Activated CD8-positive, alpha-beta memory T cell treated with anti-CD3 and anti-CD28 coated beads for 24 hours (primary cell): ENCODE measurements around the gene CDO1.

Experiments used
- DNase-seq: peaks from one replicate; pipeline ENCODE4 v3.0.0-alpha.2; 2020

The CDO1 gene

DNA sequence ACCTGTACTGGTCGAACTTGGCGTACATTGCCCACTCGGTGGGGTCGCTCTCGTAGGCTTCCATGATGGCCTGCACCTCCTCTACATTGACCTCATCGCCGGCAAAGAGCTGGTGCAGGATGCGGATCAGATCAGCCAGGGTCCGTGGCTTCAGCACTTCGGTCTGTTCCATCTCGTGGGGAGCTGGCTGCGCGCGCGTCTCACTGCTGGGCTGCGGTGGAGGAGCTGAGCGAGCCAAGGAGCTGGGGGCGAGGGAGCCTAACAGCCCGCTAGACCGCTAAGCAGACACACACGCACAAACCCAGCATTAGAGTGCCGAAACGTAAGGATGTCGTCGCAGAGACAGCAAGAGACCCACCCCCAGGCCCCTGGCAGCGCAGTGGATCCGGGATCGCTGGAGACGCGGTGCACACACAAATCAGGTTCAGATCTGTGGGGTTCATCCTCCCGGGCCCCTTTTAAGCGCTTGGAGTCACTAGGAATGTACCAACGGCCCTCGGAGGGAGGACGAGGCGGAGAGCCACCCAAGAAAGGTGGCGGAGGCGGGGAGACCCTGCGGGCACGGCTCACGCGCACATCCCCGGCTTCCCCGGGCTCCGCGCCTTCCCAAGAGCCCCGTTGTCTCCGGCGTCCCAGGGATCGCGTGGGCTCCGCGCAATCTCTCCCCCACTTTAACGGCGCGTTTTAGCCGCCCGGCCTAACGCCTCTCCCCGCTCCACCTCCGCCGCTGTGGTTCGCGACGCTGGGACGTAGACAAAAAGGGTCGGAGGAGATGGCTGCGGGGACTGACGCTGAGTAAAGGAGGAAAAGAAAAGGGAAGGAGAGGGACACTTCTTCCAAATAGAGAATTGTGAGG is at the start of gene CDO1:
Gene CDO1 (minus strand): TSS at position 434 of the 856 bp plus-strand sequence. CDS start 262 bp downstream, at position 172.
- peak; percentile 69 for DNase-seq

DNA sequence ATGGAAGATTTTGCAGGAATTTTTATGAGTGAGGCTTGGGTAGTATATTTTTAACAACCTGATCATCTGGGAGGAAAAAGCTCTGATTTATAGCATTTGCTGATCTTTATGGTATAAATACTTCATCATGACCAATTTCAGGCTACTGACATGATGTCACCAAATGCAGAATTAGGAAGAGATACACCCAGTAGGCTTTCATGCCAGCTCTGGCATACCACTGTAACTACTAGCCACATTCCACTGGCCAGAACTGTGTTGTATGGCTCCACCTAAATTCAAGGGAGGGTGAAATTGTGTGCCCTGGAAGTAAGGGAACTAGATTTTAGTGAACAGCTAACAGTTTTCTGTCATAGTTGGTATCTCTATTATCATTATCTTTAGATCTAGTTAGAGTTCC is 42.9 kb upstream of the CDO1 start:
- no peak for DNase-seq

DNA sequence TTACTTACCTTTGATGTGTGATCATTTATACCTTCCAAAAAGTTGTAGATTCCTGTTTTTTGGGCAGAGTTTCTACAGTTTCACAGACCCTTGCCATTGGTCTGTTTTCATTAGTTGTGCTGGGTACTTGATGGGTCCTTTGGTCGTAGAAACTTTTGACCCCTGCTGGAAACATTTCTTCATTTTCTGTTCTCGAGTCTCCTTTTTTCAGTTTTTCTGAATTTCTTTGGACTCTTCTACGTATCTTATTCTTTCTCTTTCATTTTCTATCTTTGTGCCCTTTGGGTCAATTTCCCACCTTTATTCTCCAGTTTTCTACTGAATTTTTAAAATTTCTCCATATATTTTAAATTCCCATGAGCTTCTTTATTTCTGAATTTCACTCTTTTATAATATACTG is 41.9 kb upstream of the CDO1 start:
- DNase-seq: no peak

DNA sequence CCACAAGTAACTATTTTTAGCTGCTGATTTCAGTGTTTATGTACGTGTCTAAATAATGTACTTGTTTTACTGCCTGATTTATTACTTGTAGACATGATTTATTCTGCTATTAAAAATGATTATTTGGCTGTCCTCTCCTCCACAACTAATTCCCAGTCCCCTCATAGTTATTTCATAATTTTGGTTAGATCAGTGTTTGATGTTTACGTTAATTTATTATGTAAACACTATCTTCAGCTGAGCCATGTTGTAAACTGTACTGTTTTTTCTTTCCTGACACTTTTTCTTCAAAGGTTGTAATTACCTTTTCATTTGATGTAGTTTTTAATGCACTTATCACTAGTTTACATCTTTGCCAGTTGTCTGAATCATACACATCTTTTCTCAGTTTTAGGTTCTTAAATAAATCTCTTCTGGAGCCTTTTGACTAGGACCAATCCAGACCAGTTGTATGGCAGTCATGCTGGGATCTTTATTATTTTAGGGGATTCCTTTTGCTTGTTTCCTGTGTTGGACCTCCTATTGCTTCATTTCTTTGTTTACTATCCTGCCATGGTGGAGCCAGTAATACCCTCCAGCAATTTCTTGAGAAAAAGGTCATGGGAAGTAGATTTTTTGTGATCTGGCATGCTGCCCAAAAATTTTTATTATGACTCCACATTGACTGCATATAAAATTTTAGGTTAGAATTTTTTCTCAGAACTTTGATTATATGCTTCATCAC is 41.3 kb upstream of the CDO1 start:
- DNase-seq: no peak

DNA sequence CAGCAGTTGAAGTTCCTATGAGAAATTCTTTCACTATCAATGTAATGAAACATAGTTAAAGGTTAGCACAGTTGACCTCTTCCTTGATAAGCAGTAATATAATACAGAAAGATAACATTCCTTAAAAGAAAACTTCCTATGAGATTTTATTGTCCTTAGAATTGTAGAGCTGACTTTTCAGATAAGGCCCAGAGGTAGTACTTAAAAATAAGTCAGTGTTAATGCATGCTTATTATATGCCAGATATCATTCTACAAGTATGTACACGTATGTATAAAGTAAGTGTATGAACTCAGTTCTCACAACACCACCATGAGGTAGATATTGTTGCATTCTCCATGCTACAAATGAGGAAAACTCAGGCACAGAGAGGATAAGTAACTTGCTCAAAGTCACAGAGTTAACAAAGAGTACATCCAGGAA is 40.6 kb upstream of the CDO1 start:
- DNase-seq: no peak

DNA sequence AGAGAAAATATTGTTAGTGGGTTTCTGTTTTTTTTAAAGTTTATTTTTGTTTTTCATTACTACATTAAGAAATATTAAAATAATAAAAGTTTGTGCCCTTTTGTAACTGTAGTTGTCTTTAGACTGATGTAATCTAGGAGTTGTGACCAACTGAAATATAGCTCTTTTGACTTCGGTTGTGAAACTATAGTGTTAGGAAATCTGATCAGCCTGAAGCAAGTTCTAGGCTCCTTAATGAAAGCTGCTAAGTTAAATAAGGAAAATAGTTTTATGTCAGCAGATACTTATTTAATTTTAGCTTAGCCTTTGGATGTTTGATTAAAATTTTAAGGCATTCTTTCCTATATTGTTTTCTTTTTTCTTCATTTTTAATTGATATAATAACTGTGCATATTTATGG is 39.5 kb upstream of the CDO1 start:
- DNase-seq: no peak

DNA sequence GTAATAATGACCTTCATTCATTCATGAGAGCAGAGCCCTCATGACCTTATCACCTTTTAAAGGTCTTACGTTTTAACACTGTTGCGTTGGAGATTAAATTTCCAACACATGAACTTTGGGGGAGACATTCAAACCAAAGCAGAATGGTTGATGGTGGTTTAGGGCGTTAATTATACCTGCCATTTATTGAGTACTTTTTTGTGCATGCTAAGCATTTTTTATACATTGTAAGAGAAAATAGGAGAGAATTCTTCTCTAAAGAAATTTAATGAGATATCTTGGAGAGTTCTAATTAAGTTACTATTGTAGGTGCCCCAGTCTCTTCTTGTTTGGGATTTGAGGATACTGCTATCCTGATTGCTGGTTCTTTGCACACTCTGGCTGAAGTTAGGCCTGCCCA is 37.7 kb upstream of the CDO1 start:
- DNase-seq: no peak

DNA sequence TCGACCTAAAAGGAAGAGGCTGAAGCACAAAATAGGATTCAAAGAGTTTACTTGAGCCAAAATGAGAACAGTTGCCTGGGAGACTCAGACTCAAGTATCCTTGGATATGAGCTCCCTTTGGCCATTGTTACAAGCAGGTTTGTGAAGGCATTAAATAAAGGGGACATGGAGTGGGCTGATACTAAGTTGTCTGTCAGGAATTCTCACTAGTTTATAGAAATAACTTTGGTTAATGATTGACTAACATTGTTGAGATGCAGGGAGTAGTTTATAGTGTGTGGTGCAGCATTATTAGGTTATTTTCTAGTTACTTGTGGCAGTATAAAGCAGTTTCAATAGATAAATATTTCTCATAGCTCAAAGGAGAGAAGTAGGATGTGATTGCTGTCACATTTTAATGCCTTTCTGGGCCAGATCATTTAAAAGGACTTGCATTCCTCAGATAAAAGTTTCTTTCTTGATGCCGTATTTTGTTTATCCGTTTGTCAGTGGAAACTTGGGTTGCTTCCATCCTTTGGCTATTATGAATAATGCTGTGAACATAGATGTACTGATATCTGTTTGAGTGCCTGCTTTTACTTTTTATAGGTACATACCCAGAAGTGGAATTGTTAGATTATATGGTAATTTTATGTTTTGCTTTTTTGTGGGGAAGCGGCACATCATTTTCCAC is 34.4 kb upstream of the CDO1 start:
- DNase-seq: no peak

DNA sequence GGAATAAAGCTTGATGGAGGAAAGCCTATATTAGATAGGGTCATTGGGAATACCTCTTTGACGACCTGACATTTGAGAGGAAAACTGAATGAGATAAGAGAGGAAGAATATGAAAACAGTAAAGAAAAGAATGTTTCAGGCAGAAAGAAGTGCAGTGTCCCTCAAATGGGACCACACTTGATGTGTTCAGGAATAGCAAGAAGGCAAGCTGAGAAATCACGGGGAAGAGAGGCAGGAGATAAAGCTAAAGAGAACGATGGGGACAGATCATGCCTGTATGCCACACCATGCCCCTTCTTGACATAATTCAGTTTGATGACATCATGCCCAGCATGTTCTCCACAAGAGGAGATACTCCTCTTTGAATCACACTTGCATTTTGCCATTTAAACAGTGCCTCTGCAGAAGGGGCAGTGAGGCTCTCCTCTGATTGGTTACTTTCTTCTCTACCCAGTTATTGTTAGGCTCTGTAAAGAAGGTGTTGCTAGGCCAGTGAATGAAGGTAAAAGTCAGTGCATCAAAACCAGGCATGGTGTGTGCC is 32.9 kb upstream of the CDO1 start:
- DNase-seq: no peak

DNA sequence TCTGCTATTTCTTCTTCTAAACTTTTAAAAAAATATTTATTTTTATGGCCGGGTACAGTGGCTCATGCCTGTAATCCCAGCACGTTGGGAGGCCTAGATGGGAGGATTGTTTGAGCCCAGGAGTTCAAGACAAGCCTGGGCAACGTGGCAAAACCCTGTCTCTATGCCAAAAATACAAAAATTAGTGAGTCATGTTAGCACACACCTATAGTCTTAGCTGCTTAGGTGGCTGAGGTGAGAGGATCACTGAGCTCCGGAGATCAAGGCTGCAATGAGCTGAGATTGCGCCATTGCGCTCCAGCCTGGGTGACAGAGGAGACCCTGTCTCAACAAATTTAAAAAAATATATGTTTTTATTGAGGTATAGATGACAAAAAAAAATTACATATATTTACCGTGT is 30.8 kb upstream of the CDO1 start:
- DNase-seq: no peak

DNA sequence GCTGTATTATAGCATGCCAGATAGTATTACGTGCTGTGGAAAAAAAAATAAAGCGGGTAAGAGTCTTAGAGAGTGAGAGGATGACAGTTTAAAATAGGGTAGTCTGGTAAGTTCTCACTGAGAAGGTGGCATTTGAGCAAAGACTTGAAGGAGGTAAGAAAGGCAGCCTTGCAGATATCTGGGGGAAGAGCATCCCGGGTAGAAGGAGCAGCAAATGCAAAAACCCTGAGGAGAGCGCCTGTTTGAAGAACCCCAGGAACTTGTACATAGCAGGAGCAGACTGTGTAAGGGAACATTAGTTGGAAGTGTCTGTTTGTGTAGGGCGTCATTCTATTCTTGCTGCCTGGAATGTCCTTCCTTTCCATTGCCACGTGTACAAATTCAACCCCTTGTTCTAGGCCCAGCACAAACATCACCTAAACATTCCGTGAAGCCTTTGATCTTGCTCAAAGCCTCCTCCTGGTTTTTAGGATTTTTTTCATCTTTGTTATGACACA is 27.9 kb upstream of the CDO1 start:
- no peak for DNase-seq

DNA sequence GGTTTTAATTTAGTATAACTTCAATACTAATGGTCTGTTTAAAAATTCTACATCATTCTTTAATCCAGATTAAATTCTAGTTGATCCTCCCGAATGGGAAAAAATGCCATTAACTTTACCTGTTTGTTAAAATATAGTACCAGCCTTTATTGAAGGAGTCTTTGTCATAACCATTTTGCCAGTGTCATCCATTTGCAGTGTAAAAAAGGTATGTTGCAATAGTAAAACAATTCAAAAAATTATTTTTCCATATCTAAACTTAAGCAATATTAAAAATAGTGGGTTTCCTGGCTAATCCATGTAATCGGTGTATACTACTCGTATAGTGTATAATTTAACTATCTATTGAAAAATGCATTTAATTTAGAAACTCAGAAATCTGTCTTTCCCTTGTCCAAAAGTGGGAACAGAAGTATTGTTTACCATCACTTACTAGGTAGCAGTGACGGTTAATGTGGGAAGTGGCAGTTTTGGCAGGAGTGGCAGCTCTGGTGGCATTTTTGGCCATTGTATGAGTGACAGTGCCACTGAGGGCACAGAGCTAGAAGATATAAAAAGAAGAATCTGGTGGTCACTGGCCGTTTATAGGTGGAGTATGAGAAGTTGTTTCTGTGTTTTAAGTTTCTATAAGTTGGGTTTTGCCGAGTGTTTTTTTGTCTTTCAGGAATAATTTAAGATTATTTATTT is 27.1 kb upstream of the CDO1 start:
- DNase-seq: no peak

DNA sequence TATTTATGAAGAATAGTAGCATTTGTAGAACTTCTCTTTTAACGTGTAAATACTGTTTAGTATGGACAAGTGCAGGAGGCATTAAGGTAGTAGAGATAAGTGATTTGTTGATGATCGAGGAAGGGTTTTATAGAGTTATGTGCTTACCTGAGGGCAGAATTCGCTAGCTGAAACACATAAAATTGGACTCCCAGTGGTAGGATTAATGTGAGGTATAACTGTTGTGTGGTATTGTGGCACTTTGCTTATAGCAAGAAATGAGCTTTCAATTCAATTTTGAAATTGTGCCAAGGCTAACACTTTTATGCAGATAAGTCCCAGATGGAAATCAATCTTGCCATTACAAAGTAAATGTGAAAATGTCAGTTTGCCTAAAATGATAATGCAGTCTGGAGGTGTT is 26.5 kb upstream of the CDO1 start:
- no peak for DNase-seq

DNA sequence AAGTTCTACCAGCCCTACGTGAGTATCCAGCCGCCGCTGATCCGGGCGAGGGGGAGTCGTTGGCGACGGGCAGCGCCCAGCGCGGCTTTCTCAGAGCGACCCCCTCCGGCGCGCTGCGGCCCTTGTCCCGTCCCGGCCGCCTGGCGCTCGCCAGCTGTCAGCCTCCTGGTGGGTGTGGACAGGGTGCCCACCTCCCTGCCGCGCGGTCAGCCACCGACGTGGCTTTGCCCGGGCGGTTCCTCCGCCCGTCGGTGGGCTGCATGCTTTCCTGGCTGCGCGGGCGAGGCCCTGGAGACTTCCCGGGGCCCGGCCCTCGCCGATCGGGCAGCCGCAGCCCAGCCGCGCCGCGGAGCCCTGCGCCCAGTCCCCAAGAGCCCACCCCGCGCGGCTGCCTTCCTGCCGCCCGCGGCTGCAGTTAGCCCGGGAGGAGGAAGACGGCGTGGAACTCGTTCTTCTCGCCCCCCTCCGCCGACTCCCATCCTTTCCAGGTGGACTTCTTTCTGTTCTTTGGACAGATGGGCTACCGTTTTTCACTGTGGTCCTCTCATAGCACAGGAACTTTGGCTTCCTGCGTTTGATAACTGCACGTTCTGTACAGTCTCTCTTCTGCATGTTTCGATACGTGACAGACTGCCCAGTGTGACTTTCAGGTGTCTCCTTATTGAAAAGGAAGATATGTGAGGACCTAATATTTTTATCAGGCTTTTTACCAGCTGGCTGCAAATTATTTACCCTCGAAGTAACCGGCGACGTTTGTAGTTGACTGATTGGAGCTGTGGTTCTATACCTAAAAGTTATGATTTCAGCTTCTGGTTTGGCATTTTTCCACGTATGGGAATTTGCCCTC is 25.9 kb upstream of the CDO1 start:
- no peak for DNase-seq

DNA sequence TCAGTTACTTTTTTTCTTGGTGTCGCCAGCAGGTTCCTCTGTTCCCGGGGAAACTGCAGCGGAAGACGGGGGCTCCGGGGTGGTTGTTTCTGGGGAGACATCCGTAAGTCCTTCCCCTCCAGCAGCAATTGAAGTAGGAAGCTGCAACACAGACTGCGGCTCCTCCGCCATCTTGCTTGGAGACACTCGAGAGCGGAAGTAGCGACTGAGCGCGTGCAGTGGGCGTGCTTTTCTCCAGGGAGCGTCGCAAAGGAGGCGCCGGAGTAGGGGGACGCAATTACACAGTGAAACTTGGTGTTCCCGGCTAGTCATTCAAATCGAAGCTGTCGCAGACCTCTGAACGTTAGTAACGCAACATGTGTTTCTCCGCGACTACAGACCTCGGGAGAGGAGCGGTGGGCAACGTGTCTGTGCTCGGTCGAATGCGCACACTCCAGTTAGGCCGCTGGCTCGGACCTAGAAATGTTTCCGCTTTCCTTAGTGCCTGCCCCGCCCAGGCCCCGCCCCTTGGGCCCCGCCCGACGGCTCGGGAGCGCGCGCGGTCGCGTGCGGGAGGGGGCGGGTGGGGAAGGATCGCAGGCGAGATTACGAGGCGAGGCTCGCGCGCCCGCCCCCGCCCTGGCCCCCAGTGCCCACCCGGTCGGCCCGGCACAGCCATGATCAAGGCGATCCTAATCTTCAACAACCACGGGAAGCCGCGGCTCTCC is 25.1 kb upstream of the CDO1 start, which contains the start of the genes AP3S1 and ATG12:
Gene AP3S1 (plus strand): TSS at position 554 of the 707 bp plus-strand sequence. CDS start 103 bp downstream, at position 657.
Gene ATG12 (minus strand): TSS at position 184 of the 707 bp plus-strand sequence. CDS start 13 bp downstream, at position 171.
- peak; percentile 98 for DNase-seq

DNA sequence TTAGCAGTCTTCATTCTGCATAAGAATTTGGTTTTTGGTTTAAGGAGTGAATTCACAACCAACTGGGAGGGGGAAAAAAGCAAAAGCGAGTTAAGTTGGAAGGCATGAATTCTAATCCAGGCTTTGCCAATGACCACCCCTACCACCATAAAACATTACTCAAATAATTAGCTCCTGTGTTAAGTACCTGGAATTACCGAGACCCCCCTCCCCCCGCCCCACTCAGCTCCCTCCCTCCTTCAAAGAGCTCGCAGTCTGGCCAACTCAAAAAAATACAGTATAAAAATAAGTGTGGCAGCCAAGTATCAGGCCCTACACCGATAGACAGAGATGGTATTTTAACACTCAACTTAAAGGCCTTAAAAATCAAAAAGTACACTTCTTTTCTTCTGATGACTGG is 24.4 kb upstream of the CDO1 start:
- no peak for DNase-seq

DNA sequence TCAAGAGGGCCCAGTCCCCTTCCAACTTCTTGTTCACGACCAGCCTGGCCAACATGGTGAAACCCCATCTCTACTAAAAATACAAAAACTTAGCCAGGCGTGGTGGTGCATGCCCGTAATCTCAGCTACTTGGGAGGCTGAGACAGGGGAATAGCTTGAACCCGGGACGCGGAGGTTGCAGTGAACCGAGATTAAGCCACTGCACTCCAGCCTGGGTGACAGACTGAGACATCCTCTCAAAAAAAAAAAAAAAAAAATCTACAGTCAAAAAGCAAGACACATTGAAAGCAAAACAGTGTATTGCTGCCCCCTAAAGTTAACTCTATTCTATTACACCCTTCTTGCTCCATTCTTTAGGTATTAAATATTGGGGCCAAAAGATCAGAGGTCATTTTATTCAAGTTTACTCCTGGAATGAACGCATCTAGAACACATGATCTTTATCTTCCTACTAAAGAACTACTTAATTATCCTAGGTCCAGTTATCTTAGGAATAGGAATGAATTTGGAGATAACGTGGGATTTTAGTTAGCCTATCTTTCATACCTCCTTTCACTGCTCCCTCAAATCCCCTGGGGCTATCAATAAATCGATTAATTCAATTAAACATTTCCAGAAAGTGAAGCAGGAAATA is 22.5 kb upstream of the CDO1 start:
- peak; percentile 61 for DNase-seq

DNA sequence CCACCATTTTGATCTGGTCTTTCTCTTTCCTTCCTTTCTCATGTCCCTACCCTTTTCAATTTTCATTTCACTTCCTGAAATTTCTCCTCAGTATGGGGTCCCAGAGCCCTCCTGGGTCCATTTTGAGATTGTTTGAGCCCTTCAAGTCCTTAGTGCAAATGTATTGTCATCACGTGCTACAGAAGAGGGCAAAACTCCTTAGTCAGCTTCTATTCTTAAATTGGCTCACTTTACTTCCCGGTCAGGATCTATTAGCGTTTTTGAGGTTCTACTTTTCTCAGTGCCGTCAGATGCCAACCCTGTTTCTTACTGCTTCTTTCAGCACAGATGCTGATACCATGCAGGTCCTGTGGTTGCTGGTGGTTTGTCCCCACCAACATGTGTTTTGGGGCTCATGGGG is 19.0 kb upstream of the CDO1 start:
- no peak for DNase-seq

DNA sequence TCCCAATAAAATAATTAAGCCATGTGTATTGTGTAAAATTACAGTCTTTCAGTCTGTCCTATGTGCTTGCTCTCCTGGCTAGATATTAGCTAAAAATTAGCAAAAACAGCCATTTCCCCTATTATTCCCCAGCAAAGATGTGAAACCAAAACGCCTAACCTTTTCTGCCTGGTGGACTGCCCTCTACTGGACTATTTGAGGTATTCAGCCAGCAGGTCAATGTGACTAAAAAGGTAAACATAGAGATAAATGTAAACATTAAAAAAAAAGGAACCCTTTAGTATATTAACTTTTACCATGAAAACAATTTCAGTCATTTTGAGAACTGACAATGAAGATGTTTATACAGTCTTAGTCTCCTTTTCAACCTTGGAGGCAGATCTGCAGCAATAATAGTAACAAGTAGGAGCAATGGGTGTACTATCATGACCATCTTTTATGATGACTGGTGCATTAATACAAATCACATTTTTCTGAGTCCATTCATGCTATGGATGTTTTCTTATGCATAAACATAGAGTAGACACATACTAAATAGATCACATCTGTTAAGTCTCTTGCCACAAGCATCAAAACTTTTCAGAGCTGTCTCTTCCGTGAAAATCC is 14.8 kb upstream of the CDO1 start:
- DNase-seq: no peak

DNA sequence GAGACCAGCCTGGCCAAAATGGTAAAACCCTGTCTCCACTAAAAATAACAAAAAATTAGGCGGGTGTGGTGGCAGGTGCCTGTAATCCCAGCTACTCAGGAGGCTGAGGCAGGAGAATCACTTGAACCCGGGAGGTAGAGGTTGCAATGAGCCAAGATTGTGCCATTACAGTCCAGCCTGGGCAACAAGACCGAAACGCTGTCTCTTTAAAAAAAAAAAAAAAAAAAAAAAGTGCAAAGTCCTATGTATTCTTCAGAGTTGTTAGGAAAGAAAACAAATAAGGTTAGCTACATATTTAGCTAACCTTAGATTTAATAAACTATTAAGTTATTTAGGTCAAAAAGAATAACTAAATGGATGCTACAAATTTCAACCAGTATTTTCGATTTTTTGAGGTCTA is 13.5 kb upstream of the CDO1 start:
- no peak for DNase-seq
